Stimulated activated naive CD8-positive, alpha-beta T cell treated with anti-CD3 and anti-CD28 coated beads, Interleukin-15, amount 100 ng/mL, for 72 hours (primary cell): ENCODE data around the gene NOL9.

Source experiments
- ATAC-seq: fragments of 150-1000 bp; cut with Tn5 transposase; 2 replicates; pipeline ENCODE4 v1.10.0; 2021; ENCODE audit warnings: mild to moderate bottlenecking, moderate library complexity
- DNase-seq, 2 donors: peaks; one replicate each; pipeline ENCODE4 v3.0.0; 2021 to 2022
- H3K27ac Mint-ChIP-seq, 2 donors: one replicate each; pipeline ENCODE4 v1.8.0; 2022; ENCODE audit warnings: mild to moderate bottlenecking in 2 of 2, mixed read lengths in 2 of 2, moderate library complexity in 2 of 2
- H3K27me3 Mint-ChIP-seq: one replicate; pipeline ENCODE4 v1.8.0; 2022; ENCODE audit warnings: mixed read lengths
- H3K4me1 Mint-ChIP-seq: one replicate; pipeline ENCODE4 v1.8.0; 2022; ENCODE audit warnings: mild to moderate bottlenecking, mixed read lengths
- H3K4me3 Mint-ChIP-seq, 2 donors: one replicate each; pipeline ENCODE4 v1.8.0; 2022; ENCODE audit warnings: mild to moderate bottlenecking in 2 of 2, mixed read lengths in 2 of 2, moderate library complexity in 1 of 2
- H3K9me3 Mint-ChIP-seq, 2 donors: one replicate each; pipeline ENCODE4 v1.8.0; 2022; ENCODE audit warnings: mixed read lengths in 2 of 2

NOL9 gene

DNA sequence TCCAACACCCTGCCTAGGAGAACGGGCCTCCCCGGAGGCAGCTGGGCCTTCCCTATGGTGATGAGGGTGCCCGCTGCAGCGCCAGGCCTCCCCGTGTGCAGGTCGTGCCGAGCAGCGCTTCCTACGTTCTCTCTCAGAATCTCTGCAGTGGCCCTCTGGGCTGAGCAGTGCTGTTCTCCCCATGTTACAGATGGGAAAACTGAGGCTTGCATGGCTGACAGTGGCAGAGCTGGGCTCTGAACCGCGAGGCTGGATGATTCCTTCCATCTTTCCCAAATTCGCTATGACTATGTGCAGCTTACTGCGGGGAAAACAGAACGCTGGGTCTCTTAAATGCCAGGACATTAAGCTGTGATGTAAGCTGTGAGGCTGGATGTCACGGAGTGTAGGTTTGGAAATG, 39.5 kb upstream of the NOL9 start:
- Mint-ChIP-seq H3K9me3 (no peaks in the 10 kb centered on the region), H3K27me3 (no peaks in the 10 kb centered on the region), H3K4me3 (no peak overlapping the region), H3K4me1 (peaks cover 79% of the 10 kb centered on the region), H3K27ac (peak overlapping the region in 1 of 2 donors; percentile 21)
- ATAC-seq (no peak), DNase-seq (no peak)

DNA sequence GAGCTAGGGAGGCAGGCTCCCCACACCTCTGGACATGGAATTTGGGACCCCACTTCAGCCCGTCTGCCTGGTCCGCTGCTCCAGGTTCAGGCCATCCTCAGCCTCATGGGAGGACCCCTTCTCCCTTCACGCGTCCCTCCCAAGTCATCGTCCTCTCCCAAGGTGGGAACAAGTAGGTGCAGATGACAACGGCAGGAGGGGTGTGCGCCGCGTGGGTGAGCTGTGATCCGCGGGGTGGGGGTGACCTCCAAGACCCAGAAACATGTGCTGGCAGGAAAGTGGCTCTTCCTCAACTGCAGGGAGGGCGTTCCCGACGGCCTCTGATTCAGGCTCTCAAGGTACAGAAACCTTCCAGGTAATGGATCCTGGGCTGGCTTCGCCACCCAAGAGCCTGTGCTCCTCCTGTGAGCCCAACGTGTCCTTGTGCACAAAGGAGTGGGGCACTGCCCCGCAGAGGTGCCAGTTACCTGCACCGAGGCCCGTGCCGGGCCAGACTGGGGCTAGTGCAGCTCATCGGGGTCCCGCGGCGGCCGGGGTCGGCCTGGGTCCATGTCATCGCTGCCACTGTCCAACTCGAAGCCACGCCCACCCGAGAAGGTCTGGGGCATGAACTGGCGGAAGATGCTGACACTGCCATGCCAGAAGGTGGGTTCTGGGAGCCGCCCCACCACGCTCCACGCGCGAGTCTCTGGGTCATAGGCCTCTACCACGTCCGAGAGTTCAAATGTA, 38.7 kb upstream of the NOL9 start:
- H3K4me1 Mint-ChIP-seq: peaks cover 79% of the 10 kb centered on the region

DNA sequence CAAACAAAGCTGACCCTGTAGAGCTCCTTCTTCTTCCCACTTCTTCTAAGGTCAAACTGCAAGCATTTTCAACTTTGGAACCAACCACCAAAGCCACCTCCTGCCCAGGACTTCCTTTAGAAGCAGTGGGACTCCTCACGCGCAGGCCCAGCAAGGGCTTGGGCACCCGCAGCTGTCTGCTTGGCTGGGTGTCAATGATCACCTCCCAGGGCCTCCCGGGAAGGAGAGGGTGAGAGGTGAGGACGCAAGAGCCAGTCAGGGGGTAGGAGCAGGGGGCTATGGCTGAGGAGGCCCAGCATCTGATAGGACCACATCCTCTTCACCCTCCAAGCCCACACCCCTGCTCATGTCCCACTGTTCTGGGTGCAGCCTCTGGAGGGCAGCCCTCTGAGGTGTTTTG, 38.1 kb upstream of the NOL9 start:
- no peak for DNase-seq
- H3K27me3 Mint-ChIP-seq: no peaks in the 10 kb centered on the region
- no peaks in the 10 kb centered on the region for H3K9me3 Mint-ChIP-seq
- peak overlapping the region in 1 of 2 donors; percentile 59 for H3K27ac Mint-ChIP-seq
- no peak for ATAC-seq
- peaks cover 78% of the 10 kb centered on the region for H3K4me1 Mint-ChIP-seq
- no peak overlapping the region for H3K4me3 Mint-ChIP-seq

More for the DNA sequence above, 38.7 kb upstream of the NOL9 start:
- no peak for DNase-seq
- Mint-ChIP-seq H3K27ac (peak overlapping the region in 1 of 2 donors; percentile 72), H3K27me3 (no peaks in the 10 kb centered on the region), H3K4me3 (no peak overlapping the region), H3K9me3 (no peaks in the 10 kb centered on the region)
- ATAC-seq: no peak

DNA sequence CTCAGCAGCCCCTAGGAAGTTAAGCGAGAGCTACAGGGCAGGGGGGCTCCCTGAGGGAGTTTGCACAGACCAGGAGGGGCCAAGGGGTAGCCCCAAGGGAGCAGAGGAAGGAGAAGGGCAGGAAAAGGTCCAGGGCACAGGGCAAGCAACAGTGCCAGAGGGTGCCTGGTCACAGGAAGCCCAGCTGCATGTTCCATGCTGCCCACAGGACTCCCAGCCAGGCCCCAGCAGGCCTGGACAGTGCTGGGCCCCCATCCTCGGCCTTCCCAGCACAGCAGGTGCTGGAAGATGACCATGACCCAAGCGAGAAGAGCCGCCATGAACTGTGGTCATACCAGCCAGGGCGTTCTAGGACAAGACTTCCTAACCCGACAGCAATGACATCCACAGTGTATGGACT, 37.3 kb upstream of the NOL9 start:
- no peaks in the 10 kb centered on the region for H3K27me3 Mint-ChIP-seq
- H3K9me3 Mint-ChIP-seq: no peaks in the 10 kb centered on the region
- DNase-seq: no peak
- H3K4me3 Mint-ChIP-seq: no peak overlapping the region
- peak overlapping the region in 1 of 2 donors; percentile 59 for H3K27ac Mint-ChIP-seq
- peaks cover 80% of the 10 kb centered on the region for H3K4me1 Mint-ChIP-seq
- ATAC-seq: no peak

DNA sequence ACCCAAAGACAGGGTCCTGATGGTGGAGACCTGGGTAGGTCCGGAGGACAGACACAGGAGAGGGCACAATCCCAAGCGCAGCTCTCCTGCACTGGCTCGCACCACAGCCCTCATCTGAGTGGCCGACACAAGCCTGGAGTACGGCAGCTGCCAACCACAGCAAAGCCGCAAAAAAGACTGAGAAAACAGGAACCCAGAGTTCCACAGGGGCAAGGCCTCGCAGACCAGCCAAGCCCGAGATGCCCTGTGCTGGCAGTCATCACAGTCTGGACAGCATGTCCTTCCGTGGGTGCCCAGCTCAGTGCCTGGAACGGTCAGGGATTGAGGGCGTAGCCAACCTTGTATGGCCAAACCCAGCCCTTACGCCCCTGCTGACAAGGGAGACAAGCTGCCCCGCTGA, 36.9 kb upstream of the NOL9 start:
- H3K4me3 Mint-ChIP-seq: no peak overlapping the region
- H3K27ac Mint-ChIP-seq: peak overlapping the region; percentile 80 to 86
- H3K4me1 Mint-ChIP-seq: peaks cover 78% of the 10 kb centered on the region
- no peaks in the 10 kb centered on the region for H3K27me3 Mint-ChIP-seq
- no peaks in the 10 kb centered on the region for H3K9me3 Mint-ChIP-seq
- DNase-seq (no peak), ATAC-seq (no peak)

DNA sequence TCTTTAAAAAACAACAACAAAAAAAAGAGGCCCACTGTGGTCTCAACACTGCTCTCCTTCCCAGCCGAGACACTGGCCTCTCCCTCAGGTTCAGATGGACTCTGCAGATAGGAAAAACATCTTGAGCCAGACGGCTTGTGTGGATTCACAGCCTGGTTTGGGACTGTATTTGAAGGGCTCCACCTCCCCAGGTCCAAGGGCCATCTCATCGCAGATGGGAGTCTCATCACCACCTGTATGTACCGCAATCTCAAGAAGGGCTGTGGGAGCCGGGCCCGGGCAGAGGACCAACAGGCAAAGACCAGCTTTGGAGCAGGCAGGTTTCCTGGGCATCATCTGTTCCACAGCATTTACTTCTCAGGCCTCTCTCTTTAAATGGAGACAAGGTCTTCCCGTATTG, 35.7 kb upstream of the NOL9 start:
- no peak for DNase-seq
- Mint-ChIP-seq H3K27ac (no peak overlapping the region), H3K4me3 (no peak overlapping the region), H3K27me3 (no peaks in the 10 kb centered on the region), H3K4me1 (peaks cover 69% of the 10 kb centered on the region), H3K9me3 (no peaks in the 10 kb centered on the region)
- no peak for ATAC-seq

DNA sequence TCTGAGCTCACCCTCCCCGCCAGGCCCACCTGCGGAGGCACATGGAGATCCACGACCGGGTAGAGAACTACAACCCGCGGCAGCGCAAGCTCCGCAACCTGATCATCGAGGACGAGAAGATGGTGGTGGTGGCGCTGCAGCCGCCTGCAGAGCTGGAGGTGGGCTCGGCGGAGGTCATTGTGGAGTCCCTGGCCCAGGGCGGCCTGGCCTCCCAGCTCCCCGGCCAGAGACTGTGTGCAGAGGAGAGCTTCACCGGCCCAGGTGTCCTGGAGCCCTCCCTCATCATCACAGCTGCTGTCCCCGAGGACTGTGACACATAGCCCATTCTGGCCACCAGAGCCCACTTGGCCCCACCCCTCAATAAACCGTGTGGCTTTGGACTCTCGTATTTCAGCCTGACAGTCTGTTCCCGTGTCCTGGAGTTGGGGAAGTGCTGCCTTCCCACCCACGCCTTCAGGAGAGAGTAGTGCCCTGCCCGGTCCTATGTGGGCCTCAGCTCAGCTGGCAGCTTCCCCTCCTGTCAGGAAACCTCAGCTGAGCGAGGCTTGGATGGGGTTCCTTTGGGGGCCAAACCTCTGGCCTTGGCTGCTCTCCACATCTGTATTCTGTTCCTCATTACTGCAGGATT, 34.7 kb upstream of the NOL9 start:
- peak overlapping the region in 1 of 2 donors; percentile 71 for H3K27ac Mint-ChIP-seq
- ATAC-seq: no peak
- no peak for DNase-seq
- peaks cover 75% of the 10 kb centered on the region for H3K4me1 Mint-ChIP-seq
- H3K9me3 Mint-ChIP-seq: no peaks in the 10 kb centered on the region
- H3K4me3 Mint-ChIP-seq: no peak overlapping the region
- H3K27me3 Mint-ChIP-seq: no peaks in the 10 kb centered on the region

DNA sequence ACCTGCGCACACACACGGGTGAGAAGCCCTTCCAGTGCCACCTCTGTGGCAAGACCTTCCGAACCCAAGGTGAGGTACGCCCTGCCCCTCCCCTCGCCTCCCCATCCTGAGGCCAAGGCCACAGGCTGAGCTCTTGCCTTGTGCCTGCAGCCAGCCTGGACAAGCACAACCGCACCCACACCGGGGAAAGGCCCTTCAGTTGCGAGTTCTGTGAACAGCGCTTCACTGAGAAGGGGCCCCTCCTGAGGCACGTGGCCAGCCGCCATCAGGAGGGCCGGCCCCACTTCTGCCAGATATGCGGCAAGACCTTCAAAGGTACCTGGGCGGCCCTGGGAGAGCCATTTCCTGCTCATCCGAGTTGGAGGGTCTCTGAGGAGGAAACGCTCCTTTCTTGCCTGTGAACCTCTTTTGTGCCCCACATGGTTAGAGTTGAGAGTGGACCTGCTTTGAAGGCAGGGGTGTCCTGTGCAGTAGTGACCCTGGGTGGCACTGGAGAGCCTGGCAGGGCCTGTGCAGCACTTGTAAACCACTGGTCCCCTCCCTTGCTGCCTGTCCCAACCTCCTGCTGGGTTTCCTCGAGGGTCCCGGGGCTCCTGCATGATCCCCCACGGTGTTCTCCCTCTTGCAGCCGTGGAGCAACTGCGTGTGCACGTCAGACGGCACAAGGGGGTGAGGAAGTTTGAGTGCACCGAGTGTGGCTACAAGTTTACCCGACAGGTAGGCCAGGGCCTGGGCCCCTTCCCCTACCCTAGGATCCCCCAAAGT, 34.0 kb upstream of the NOL9 start:
- peaks cover 68% of the 10 kb centered on the region for H3K4me1 Mint-ChIP-seq
- H3K27me3 Mint-ChIP-seq: no peaks in the 10 kb centered on the region
- DNase-seq: no peak
- ATAC-seq: peak; percentile 18
- H3K4me3 Mint-ChIP-seq: no peak overlapping the region
- H3K27ac Mint-ChIP-seq: peak overlapping the region in 1 of 2 donors; percentile 90
- H3K9me3 Mint-ChIP-seq: no peaks in the 10 kb centered on the region

DNA sequence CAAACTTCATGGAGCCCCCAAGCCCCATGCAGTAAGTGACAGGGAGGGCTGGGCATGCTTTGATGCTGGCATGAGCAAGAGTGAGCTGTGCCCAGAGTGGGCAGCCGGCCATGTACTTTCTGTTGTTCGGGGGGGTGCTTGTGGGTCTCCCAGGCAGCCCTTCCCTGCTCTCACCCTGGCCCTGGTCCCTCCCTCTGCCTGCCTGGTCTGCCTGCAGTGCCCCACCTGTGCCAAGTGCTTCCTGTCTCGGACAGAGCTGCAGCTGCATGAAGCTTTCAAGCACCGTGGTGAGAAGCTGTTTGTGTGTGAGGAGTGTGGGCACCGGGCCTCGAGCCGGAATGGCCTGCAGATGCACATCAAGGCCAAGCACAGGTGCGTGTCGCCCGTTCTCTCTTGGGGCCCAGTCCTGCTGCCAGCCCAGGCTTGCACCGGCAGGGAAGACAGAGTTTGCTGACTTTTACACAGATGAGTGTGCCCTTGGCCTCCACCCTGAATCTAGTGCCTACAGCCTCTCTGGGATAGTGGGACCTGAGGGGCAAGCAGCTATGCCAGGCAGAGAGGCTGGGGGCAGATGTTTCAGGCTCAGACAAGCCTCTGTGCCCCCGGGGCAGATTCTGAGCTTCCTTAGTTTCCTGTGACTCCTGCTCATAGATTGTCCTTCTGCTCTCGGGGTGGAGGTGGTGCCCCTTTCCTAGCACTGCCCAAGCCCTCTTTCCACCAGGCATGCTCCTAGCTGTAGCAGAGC, 33.1 kb upstream of the NOL9 start:
- H3K9me3 Mint-ChIP-seq: no peaks in the 10 kb centered on the region
- no peak for DNase-seq
- ATAC-seq: no peak
- H3K27ac Mint-ChIP-seq: peak overlapping the region; percentile 17 to 90
- H3K27me3 Mint-ChIP-seq: no peaks in the 10 kb centered on the region
- H3K4me3 Mint-ChIP-seq: no peak overlapping the region
- H3K4me1 Mint-ChIP-seq: peaks cover 64% of the 10 kb centered on the region

DNA sequence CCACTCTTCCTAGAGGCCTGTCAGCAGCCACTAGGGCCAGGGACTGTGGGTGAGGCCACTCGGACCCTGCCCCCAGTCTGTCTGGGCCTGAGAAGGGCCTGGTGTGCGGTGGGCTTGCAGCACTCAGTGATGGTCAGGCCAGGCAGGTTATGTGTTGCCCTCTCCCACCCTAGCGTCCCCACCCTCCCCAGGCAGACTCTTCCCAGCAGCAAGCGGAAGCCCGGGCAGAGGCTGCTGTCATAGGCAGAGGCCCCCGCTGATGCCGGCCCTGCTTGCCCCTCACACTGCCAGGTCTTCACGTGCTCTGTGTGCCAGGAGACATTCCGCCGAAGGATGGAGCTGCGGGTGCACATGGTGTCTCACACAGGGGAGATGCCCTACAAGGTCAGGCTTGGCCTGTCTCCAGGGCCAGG, 32.1 kb upstream of the NOL9 start:
- no peak overlapping the region for H3K4me3 Mint-ChIP-seq

DNA sequence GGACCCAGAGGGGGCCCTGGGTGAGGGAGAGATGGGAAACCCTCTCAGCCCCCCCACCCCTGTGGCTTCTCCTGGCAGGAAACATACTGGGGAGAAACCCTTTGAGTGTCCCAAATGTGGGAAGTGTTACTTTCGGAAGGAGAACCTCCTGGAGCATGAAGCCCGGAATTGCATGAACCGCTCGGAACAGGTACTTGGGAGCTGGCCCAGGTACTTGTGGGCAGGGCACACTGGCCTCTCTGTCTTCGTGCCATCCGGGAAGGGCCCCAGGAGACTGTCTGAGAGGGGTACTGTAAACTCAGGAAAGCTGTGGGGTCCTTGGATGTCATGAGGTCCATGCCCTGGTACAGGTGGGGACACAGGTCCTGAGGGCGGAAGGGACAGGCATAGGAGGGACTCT, 31.5 kb upstream of the NOL9 start:
- peaks cover 64% of the 10 kb centered on the region for H3K4me1 Mint-ChIP-seq

More for the DNA sequence above, 32.1 kb upstream of the NOL9 start:
- ATAC-seq (peak; percentile 18), DNase-seq (no peak)
- peaks cover 64% of the 10 kb centered on the region for H3K4me1 Mint-ChIP-seq
- H3K9me3 Mint-ChIP-seq: no peaks in the 10 kb centered on the region
- H3K27me3 Mint-ChIP-seq: no peaks in the 10 kb centered on the region
- no peak overlapping the region for H3K27ac Mint-ChIP-seq

DNA sequence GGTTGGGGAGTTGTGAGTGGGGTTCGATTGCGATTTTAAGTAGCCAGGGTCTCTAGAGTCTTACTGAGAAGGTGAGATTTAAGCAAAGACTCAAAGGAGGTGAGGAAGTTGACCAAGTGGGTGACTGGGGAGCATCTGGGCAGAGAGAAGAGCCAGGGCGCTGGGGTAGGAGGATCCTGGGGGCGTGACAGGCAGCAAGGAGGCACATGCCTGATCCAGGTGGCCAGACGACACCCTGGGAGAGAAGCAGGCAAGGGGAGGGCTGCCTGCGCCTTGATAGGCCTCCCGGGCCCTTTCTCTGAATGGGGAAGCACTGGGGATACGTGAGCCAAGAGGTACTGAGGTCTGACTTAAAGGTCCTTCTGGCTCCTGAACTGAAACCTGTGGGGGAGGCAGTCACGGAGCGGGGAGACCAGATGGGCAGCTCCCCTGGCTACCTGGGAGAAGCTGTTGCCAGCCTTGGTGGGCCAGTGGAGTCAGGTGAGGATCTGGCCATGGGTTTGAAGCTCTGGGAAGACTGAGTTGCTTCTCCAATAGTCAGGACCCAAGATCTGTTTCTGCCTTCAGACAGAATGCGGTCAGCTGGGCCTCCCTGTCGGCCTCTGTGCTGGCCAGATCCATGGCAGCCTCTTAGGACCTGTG, 30.9 kb upstream of the NOL9 start:
- no peak overlapping the region for H3K4me3 Mint-ChIP-seq
- H3K27me3 Mint-ChIP-seq: no peaks in the 10 kb centered on the region
- peak overlapping the region in 1 of 2 donors; percentile 23 for H3K27ac Mint-ChIP-seq
- DNase-seq: no peak
- peaks cover 65% of the 10 kb centered on the region for H3K4me1 Mint-ChIP-seq
- no peaks in the 10 kb centered on the region for H3K9me3 Mint-ChIP-seq
- ATAC-seq: no peak

More for the DNA sequence above, 31.5 kb upstream of the NOL9 start:
- Mint-ChIP-seq H3K4me3 (no peak overlapping the region), H3K27ac (peak overlapping the region in 1 of 2 donors; percentile 50), H3K27me3 (no peaks in the 10 kb centered on the region), H3K9me3 (no peaks in the 10 kb centered on the region)
- DNase-seq (no peak), ATAC-seq (no peak)

DNA sequence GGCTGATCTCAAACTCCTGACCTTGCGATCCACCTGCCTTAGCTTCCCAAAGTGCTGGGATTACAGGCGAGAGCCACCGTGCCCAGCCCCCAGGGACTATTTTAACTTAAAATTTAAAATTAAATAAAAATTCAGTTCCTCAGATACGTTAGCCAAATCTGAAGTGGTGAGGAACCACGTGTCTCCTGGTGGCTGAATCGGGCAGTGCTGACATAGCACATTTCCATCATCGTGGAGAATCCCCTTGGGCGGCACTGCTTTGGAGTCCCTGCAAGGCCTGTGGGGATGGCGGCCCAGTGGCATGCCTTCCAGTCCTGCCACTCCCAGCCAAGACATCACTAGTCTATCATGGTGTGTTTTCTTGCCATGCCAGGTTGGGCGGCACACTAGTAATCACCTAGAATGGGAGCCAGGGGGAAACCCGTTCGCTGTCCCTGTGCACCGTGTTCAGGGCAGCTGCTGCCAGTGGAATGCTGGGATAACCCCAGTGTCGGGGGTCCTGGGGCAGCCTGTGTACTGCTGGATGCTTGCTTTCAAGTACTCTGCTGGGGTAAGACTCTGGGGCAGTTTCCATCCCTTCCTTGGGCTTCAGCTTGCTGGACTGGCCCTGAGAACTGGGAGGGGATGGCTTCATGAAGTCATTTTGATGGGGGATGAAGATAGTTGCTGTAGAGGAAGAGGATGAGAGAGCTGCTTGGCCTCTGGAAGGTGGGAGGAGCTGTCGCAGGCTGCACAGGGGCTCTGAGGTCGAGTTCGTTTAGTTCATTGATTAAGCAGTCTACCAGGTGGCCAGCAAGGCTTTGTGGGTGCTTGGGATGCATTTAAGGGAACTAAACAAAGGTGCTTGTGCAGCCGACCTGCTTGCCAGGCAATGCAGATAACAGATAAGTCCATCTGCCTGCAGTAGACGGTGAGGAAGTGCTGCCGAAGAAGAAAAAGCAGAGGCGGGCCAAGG, 30.1 kb upstream of the NOL9 start:
- Mint-ChIP-seq H3K27ac (peak overlapping the region; percentile 23 to 34), H3K9me3 (no peaks in the 10 kb centered on the region), H3K4me3 (no peak overlapping the region), H3K27me3 (no peaks in the 10 kb centered on the region), H3K4me1 (peaks cover 70% of the 10 kb centered on the region)
- ATAC-seq: no peak
- no peak for DNase-seq

DNA sequence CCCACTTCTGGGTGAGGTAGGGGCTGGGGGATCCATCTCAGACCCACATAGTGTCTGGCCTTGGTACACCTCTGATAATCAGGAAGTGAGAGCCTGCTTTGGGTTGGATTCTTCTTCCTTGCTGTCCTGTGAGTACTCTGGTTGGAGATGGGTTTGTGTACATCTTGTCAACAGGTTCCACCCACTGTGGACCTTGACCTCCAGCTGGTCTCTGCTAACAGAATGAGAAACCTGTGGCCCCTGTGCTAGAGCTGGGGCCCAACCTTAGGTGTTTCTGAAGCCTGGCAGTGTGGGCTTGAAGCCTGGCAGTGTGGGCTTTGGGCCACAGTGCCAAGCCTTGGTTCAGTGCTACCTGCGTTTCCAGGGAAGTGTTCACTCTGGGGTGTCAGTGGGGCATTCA, 28.1 kb upstream of the NOL9 start:
- no peak for ATAC-seq
- peak overlapping the region in 1 of 2 donors; percentile 76 for H3K27ac Mint-ChIP-seq
- no peaks in the 10 kb centered on the region for H3K9me3 Mint-ChIP-seq
- no peak for DNase-seq
- peaks cover 61% of the 10 kb centered on the region for H3K4me1 Mint-ChIP-seq
- peak overlapping the region; percentile 62 to 96 for H3K4me3 Mint-ChIP-seq
- H3K27me3 Mint-ChIP-seq: no peaks in the 10 kb centered on the region
